ENCODE measurements around the gene AGBL1. TPM values are rescaled to one million over a fixed set of nuclear protein-coding genes. Genes with fewer than 3 reads are reported as not detected.

AGBL1 gene
- total RNA-seq, 1 experiment from 2014 or later, result not detected

DNA sequence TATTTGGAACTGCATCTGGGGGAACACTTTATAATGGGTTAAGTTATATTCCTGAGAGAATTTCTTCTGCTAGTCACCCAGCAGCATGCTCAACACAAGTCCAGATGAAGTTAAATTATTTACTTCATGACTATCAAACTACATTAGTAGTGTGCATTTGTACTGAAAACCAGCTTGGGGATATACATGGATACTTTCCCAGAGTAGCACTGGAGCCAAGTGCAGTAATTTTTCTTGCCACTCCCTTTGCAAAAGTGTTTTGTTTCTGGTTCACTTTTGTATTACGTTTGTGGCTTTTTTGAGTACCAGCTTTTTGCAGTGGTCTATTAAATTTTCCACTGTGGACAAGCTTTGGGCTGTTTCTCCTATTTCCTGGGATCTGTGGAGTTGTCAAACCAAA lies 243.0 kb downstream of the AGBL1 start:
- no peak for DNase-seq (ENCODE audit: low read depth)

DNA sequence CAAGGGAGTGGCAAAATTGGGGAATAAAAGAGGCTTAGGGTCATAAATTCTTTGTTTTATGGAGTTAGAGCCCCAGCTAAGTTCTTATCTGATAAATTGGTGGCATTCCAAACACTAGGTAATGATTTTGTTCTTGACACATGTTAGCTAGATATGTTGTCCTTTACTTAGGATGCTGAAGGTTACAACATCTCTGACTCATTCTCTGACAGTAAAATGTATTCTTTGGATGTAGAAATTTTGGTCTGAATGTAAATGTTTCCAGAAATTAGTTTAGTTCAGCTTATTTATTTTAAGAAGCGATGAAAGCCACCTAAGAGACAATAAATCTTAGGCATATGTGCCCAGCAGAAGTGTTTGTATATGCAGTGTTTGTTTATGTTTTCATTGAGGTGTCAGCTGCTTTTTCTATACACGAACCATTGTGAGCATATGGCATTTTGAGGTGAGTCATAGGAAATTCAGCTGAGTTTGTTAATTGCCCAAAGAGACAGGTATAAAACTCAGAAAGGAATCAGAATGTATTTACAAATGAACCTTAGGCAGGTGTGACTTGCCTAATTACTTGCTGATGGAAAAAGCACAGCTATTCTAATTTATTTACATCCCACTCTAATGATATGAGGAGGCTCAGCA lies 247.7 kb downstream of the AGBL1 start:
- no peak for DNase-seq (ENCODE audit: low read depth)

DNA sequence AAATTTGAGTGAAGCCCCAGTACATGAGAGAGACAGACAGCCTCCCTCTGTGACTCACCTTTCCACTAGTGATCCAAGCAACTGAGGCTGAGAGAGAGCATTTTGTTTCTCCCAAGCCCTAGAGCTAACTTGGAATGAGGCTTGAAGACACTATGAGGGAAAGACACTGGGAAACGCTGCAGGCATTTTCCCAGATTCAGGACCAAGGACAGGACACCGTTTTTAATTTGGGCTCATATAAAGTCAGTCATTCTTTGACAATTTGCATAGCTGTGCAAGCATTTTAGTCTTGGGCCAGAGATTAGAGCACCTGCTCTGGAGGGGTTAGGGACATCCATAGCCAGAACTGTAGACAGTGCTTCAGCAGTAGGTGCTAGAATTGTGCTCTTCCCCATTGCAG lies 249.0 kb downstream of the AGBL1 start:
- DNase-seq (ENCODE audit: low read depth), result no peak

DNA sequence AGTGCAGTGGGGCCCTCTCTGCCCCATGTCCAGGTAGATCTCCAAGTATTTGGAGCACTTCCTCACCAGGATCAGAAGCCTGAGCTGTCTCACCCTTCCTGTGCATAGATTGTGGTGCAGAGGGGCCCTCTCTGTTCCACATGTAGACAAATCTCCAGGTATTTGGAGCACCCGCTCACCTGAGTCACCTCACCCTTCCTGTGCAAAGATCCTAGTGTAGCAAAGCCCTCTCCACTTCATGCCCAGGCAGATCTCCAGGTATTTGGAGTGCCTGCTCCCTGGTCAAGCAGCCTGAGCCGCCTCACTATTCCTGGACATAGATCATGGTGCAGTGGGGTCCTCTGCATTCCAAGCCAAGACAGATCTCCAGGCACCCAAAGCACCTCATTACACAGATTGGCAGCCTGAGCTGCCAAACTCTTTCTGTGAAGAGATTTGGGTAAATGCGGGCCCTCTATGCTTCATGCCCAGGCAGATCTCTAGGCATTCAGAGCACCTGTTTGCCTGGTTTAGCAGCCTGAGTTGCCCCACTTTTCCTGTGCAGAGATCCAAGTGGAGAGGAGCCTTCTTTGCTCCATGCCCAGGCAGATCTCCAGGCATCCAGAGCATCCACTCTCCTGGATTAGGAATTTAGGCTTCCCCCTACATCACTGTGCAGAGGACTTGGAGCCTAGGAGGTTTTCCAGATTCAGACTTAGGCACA lies 249.8 kb downstream of the AGBL1 start:
- no peak for DNase-seq (ENCODE audit: low read depth)

DNA sequence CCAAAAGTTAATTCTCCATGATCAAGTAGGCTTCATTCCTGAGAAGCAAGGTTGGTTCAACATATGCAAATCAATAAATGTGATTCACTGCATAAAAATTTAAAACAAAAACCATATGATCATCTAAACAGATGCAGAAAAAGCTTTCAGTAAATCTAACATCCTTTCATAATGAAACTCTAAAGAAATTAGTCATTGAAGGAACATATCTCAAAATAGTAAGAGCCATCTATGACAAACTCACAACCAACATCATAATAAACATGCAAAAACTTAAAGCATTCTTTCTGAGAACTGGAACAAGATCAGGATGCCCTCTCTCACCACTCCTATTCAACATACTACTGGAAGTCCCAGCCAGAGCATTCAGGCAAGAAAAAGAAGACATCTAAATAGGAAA lies 254.1 kb downstream of the AGBL1 start:
- no peak for DNase-seq (ENCODE audit: low read depth)

DNA sequence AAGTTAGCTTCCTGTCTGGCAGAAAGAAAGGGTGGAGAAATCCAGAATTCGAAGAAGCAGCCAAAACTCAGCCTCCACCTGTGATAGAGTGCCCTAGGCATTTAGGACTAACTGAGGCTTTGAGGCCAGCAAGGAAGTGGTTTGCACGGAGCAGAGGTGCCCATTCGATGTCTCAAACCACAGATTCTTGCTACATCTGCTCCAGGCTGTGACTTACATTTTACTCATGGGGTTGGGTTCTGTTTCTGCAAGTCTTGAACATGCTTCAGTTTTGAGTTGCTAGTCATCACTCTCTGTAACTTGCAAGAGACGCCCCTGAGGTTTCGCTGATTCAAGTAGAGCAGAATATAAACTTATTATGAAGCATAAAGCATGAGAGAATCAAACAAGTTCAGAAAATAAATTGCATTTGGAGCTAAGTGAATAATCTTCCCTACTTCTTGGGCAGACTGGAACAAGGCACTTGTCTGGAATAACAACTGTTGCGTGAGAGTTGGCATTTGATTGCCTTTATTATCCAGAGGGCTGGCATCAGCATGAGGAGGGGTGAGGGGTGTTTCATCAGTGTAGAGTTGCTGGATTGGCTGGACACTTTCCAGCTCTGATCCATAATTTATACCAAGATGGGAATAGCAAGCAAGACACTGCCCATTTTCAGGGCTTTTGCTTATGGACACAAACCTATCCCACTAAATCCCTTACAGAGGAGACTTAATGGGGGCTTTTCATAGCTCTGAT lies 256.5 kb downstream of the AGBL1 start:
- DNase-seq (ENCODE audit: low read depth), result peak; percentile 34

DNA sequence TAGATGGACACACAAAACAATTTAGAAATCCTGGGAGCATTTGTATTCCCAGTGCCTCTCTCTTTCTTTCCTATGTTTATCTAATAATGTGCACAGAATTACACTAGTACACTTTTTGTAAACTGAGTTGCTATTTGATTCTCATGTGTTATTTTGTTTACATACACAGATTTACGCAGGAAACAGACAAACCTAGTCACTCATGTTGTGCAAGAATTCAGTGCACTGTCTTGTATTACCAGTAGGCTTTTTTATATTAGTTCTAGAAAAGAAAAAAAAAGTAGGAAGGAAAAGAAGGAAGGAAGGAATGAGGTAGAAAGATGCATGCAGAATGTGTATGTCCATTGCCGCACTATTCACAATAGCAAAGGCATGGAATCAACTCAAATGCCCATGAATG lies 257.4 kb downstream of the AGBL1 start:
- no peak for DNase-seq (ENCODE audit: low read depth)

DNA sequence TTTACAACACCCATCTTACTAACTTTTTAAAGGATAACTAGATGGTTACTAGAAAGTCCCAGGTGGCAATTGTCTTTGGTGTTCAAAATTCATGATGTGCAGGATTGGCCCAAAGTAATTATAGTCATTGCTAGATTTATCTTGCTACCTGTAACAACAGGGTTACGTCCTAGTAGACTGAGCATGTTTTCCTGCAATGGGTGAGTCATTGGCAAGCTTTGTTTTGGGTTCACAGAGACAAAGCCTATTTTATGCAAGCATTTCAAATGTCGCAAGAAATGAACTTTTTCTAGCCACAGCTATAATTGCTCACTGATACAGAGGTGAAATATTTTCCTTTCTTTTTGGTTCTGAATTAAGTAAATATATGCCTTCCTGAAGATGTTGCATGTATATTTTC lies 267.6 kb downstream of the AGBL1 start:
- no peak for DNase-seq (ENCODE audit: low read depth)

DNA sequence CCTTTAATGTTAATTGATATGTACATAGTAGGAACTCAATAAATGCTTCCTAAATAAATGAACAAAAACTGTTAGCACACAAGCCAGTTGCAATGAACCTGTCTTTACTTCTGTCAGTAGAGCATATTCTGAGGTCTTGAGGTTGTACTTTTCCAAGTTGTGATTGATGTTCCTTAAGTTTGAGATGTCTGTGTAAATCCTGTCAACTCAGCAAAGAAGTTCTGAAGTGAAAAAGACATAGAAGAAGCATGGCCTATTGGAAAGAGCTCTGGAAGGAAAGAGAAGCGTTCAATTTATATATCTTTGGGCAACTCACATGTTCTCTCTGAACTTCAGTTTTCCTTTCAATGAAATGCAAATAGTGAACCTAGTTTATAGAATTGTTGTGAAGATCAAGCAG lies 269.9 kb downstream of the AGBL1 start:
- DNase-seq (ENCODE audit: low read depth), result no peak

DNA sequence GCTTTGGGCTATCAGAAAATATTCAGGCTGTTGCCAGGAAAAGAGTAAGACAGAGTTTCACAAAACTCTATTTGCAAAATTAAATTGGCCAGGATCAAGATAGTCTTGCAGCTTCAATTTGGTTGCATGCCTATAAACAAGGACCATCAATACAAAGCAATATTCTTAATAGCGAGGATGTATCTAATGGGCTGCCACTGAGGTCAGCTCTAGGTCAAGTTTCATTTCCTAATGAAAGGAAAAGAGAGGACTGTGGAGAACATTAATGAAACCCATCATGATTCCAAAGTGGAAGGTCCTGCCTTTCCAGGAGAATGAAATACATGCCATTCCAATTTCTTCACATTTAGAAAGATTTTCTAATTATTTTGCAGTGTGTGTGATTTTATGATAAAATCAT lies 273.5 kb downstream of the AGBL1 start:
- DNase-seq (ENCODE audit: low read depth), result no peak

DNA sequence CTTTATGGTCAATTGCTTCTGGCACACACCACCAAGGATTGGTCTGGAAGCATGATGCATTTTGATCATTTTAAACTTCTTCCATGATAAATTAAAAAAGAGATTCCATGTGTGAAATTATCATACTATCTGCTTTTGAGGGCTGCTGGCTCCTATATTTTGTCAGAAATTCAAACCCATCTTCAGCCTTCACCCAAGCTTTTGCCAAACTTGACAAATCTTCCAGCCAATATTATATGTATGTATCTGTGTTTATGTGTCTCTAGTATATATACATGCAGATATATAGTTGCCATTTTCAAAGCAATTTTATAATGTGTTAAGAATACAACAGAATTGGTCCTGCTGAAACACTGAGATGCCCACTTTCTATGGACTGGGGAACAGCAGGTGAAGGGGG lies 275.7 kb downstream of the AGBL1 start:
- no peak for DNase-seq (ENCODE audit: low read depth)

DNA sequence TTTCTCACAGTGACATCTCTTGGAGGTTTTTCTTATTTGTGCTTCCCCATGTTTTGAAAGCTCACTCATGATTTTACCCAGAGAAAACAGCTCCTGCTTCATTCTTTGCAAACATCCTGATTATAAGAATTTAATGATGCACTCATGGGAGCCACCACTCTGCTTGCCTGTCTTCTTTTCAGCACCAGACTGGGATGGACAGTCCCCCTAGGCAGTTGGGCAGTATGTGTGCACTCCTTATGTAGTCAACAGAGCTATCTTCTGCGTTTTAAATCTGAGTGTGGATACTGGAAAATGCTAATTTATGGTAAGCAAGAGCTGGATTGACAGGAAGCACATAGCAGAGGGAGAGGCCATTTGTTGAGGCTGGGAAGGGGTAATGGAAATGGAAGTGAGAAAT lies 276.1 kb downstream of the AGBL1 start:
- DNase-seq (ENCODE audit: low read depth), result no peak

DNA sequence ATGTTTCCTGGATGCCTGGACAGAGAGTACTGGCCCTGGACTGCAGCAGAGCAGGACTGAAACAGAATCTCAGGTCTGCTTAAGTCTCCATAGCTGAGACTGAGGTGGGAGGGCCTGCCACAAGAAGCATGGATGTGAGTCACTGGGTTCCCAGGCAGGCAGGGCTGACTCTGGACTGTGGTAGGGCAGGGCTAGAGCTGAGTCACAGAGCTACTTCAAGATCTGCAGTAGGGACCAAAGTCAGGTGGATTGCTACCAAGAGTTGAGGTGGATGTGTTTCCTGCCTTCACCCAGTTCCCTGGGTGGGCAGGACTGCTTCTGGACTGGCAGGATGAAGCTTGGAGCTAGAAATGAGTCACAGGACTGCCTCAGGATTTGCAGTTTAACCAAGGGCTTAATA lies 282.9 kb downstream of the AGBL1 start:
- DNase-seq (ENCODE audit: low read depth), result peak; percentile 8

DNA sequence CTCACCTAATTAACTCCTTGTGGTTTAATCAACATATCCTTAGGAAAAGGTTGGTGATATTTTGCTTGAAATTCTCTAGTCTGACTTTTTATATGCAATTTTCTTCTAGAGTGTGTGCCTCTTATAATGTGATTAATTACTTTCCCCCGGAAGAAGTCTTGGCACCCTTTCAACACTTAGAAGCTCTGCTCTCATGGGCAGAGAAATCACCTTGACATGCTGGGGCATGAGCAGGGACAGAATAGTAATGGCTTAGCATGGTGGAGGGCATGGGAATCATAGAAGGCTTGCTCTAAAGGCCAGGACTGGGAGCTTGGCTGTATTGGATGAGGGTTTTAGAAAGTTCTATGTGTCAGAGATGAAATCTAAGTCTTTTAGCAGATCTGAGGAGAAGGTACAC lies 293.5 kb downstream of the AGBL1 start:
- DNase-seq (ENCODE audit: low read depth), result no peak

DNA sequence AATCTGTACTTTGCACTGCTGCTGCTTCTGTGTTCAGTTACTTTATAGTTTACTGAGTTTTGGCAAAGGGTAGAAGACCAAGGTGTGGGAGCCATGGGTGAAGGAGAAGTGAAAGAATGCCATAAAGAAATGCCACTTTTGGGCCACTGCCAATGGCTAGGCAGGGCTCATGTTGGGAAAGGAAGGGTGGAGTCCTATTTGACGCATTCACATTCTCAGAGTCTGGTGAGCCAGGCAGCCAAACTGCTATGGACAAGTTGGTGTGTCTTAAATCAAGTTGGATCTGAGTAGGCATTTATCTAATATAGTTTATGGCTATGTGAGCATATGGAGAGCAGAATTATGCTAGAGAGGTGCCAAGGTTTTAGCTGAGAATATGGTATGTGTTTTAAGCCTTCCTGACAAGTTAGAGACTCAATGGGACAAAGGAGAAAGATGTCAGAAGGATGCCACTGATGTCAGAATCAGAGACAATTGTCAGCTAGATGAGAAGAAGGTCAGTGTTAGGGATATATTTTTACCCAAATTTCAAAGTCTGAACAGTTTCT lies 296.1 kb downstream of the AGBL1 start:
- DNase-seq (ENCODE audit: low read depth), result no peak

DNA sequence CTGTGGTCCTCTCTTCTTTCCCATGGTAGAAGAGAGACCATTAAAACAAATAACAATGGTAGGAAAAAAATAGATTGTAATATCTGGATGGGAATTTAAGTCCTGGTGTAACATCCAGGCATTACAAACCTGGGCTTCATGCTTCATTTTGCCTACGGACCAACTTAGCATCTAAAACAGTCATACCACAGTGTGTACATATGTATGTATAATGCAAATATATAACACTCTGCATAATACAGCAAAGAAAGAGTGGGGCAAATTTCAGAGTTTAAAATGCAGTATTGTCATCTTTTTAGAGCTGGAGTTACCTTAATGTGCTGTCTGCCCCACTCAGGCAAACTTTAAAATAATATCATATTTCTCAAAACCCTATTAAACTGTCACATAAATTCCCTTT lies 298.2 kb downstream of the AGBL1 start:
- no peak for DNase-seq (ENCODE audit: low read depth)

DNA sequence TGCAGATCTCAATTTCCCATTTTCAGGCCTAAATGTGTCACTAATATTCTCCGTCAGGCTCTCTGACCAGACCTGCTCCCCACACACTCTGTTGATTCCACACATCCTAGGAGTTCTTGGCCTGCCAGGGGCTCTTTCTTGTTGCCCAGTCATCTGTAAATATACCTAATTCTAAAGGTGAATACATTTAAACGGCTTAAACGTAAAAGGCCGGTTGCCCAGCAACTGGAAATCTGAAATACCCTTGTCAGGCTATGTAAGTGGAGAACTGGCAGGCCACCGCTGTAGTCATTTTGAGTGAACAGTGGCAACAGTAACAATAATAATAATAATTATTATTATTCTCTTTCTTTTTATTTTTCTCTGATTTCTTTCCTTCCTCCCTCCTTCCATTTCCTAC lies 302.7 kb downstream of the AGBL1 start:
- no peak for DNase-seq (ENCODE audit: low read depth)

DNA sequence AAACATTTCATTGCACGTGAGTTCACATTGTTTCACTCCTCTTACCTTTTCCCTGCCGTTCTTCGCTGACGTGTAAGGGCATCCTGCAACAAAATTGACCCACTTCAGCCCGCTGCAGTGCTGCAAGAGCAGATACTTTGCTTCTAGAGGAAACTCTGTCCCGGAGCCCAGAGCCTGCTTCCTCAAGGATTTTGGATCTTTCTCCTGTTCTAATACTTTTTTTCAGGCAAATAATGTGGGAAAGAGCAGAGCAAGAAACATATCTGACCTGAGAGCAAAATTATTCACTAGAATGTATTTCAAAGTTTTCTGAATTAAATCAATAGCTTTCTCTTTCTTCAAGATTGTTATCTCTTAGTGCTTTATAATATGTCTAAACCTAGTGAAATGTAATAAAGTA lies 303.9 kb downstream of the AGBL1 start:
- no peak for DNase-seq (ENCODE audit: low read depth)

DNA sequence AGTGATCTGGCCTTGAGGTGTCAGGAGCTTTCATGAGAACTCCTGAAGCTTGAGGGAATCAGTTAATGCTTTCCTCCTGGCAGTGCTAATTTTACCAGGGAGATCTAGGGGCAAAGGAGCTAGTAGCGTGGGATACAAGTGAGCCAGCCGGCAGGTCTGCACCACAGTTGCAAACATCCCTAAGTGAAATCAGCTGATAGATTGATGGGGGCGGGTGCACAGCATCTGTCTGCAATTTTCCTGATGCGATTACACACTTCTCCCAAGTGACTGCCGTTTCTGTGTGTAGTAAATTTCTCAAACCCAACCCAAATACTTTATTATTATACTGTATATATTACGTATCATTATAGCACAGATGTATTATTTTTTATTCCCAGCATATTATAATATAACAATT lies 304.5 kb downstream of the AGBL1 start:
- DNase-seq (ENCODE audit: low read depth), result no peak

DNA sequence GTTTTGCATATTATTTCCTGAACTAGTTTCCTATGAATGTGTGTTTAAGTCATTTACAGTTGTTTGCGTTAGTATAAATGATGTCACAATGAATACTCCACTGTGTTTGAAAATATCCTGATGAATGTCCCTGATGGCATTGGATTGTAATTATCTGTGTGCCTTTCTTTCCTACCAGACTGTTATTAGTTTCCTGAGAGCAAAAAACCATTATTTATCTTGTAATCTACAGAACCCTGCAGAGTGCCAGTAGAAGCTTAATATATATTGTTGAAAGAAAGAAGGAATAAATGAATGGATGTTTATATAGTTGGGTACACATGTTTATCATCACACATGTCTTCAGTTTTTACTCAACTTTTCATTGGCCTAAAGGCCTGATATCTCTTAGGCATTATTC lies 312.6 kb downstream of the AGBL1 start:
- no peak for DNase-seq (ENCODE audit: low read depth)

DNA sequence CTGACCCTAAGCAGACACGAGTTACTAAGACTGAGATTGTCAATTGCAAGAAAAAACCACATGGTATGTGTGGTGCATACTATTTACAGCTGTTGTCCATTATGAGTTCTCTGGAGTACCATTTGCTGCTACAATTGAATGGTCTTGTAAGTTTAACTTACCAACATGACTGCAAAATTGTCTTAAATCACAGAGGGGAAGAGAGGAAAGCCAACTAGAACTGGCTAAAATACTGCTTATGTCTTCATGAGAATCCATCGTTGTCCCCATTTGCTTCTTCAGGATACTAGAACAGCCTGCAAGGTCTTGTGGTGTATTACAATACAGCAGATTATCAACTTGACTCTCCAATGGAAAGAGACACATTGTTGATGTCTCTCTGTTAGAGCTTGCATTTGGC lies 313.2 kb downstream of the AGBL1 start:
- DNase-seq (ENCODE audit: low read depth), result no peak

DNA sequence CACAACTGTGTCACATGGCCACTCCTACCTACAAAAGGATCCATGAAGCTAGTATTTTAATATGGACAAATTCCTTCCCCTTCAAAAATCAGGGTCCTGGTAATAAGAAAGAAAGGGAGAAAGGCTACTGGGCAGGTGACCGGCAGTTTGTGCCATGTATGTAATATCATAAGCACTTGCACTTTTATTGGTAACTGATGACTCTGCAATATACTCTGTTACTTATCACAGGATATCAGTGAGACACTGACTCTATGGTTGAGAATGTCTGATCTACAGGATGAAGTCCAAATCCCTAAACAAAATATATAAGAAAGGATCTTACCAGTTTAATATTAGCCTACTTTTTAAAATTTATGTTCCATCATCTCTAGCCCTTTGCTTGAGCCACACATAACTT lies 315.2 kb downstream of the AGBL1 start:
- DNase-seq (ENCODE audit: low read depth), result no peak

Measured in M059J (cell line).